HCT116 (cell line): ENCODE measurements around the gene HSPBAP1.

Source experiments
- CBX3 ChIP-seq: IDR thresholded peaks from 2 replicates; pipeline ENCODE4 v1.6.1; 2012; ENCODE audit warnings: low read depth
- CEBPB ChIP-seq: IDR thresholded peaks from 2 replicates; pipeline ENCODE4 v1.6.1; 2012; ENCODE audit warnings: low read depth
- EGR1 ChIP-seq: IDR thresholded peaks from 2 replicates; pipeline ENCODE4 v1.6.1; 2012; ENCODE audit warnings: low read depth
- EZH2 ChIP-seq: fragments of 200-600 bp; sonication (generic); IDR thresholded peaks from 2 replicates; pipeline ENCODE4 v1.6.1; 2017; ENCODE audit warnings: antibody characterized with exemption, mixed run types
- EZH2phosphoT487 ChIP-seq: fragments of 200-600 bp; IDR thresholded peaks from 2 replicates; pipeline ENCODE4 v1.6.1; 2018; ENCODE audit warnings: antibody characterized with exemption, borderline replicate concordance
- JUND ChIP-seq: IDR thresholded peaks from 2 replicates; pipeline ENCODE4 v1.6.1; 2012
- POLR2A ChIP-seq: IDR thresholded peaks from 2 replicates; pipeline ENCODE4 v1.7.0; 2011; ENCODE audit warnings: borderline replicate concordance; ENCODE audit not compliant: insufficient read depth, insufficient read length; ENCODE audit errors: extremely low read depth
- RAD21 ChIP-seq: IDR thresholded peaks from 2 replicates; pipeline ENCODE4 v1.6.1; 2012; ENCODE audit warnings: low read depth, mild to moderate bottlenecking
- SIN3A ChIP-seq: IDR thresholded peaks from 2 replicates; pipeline ENCODE4 v1.6.1; 2012; ENCODE audit warnings: low read depth
- YY1 ChIP-seq: IDR thresholded peaks from 2 replicates; pipeline ENCODE4 v1.6.1; 2011; ENCODE audit warnings: low read length, low read depth, moderate library complexity, mild to moderate bottlenecking; ENCODE audit not compliant: insufficient replicate concordance; ENCODE audit errors: extremely low read depth
- ZNF274 ChIP-seq: fragments of 200-500 bp; sonication (Bioruptor generic); IDR thresholded peaks from 2 replicates; pipeline ENCODE4 v1.6.1; 2014; ENCODE audit warnings: mild to moderate bottlenecking, low read depth, low read length, inconsistent platforms
- TF ChIP-seq, protein P1 (sequence below): IDR thresholded peaks from 2 replicates; pipeline ENCODE4 v1.6.1; 2012
- TF ChIP-seq, protein P2 (sequence below), 3 experiments: fragments of 200-600 bp in 1 of 3; sonication (generic) in 1 of 3; IDR thresholded peaks in 2 of 3; conservative IDR thresholded peaks in 1 of 3; 2 replicates each; pipeline ENCODE4 v1.5.1; 2012 to 2017; ENCODE audit warnings: low read depth in 2 of 3, low read length in 2 of 3, antibody characterized with exemption in 1 of 3, borderline replicate concordance in 1 of 3, control low read depth in 1 of 3, mild to moderate bottlenecking in 1 of 3, mixed read lengths in 1 of 3, mixed run types in 1 of 3, moderate library complexity in 1 of 3; ENCODE audit not compliant: insufficient read depth in 1 of 3
- TF ChIP-seq, protein P3 (sequence below): IDR thresholded peaks from 2 replicates; pipeline ENCODE4 v1.6.1; 2012; ENCODE audit warnings: low read depth

DNA sequence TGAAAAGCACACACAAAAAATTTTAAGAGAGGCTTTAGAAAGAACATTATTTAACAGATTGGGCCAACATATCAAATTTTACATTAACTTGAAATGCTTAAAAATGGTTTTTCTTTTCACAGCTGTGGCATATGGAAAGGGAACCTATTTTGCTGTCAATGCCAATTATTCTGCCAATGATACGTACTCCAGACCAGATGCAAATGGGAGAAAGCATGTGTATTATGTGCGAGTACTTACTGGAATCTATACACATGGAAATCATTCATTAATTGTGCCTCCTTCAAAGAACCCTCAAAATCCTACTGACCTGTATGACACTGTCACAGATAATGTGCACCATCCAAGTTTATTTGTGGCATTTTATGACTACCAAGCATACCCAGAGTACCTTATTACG, 65.4 kb downstream of the HSPBAP1 start:
- TF ChIP-seq, protein P1, sequence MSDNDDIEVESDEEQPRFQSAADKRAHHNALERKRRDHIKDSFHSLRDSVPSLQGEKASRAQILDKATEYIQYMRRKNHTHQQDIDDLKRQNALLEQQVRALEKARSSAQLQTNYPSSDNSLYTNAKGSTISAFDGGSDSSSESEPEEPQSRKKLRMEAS: no peak
- TF ChIP-seq, protein P2, sequence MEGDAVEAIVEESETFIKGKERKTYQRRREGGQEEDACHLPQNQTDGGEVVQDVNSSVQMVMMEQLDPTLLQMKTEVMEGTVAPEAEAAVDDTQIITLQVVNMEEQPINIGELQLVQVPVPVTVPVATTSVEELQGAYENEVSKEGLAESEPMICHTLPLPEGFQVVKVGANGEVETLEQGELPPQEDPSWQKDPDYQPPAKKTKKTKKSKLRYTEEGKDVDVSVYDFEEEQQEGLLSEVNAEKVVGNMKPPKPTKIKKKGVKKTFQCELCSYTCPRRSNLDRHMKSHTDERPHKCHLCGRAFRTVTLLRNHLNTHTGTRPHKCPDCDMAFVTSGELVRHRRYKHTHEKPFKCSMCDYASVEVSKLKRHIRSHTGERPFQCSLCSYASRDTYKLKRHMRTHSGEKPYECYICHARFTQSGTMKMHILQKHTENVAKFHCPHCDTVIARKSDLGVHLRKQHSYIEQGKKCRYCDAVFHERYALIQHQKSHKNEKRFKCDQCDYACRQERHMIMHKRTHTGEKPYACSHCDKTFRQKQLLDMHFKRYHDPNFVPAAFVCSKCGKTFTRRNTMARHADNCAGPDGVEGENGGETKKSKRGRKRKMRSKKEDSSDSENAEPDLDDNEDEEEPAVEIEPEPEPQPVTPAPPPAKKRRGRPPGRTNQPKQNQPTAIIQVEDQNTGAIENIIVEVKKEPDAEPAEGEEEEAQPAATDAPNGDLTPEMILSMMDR (IDR thresholded peaks at IDR 0.05 in 2 of 3, conservative IDR thresholded peaks at IDR 0.05 in 1 of 3; ENCODE audit: borderline replicate concordance in 1 of 3, insufficient read depth in 1 of 3, low read depth in 2 of 3, low read length in 2 of 3): no peak
- no peak for TF ChIP-seq YY1
- TF ChIP-seq EZH2: no peak
- TF ChIP-seq, protein P3, sequence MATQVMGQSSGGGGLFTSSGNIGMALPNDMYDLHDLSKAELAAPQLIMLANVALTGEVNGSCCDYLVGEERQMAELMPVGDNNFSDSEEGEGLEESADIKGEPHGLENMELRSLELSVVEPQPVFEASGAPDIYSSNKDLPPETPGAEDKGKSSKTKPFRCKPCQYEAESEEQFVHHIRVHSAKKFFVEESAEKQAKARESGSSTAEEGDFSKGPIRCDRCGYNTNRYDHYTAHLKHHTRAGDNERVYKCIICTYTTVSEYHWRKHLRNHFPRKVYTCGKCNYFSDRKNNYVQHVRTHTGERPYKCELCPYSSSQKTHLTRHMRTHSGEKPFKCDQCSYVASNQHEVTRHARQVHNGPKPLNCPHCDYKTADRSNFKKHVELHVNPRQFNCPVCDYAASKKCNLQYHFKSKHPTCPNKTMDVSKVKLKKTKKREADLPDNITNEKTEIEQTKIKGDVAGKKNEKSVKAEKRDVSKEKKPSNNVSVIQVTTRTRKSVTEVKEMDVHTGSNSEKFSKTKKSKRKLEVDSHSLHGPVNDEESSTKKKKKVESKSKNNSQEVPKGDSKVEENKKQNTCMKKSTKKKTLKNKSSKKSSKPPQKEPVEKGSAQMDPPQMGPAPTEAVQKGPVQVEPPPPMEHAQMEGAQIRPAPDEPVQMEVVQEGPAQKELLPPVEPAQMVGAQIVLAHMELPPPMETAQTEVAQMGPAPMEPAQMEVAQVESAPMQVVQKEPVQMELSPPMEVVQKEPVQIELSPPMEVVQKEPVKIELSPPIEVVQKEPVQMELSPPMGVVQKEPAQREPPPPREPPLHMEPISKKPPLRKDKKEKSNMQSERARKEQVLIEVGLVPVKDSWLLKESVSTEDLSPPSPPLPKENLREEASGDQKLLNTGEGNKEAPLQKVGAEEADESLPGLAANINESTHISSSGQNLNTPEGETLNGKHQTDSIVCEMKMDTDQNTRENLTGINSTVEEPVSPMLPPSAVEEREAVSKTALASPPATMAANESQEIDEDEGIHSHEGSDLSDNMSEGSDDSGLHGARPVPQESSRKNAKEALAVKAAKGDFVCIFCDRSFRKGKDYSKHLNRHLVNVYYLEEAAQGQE: no peak
- no peak for TF ChIP-seq POLR2A
- no peak for TF ChIP-seq EGR1
- TF ChIP-seq RAD21: no peak
- no peak for TF ChIP-seq ZNF274
- TF ChIP-seq JUND: no peak
- TF ChIP-seq CBX3: no peak
- no peak for TF ChIP-seq SIN3A
- TF ChIP-seq CEBPB: no peak
- no peak for TF ChIP-seq EZH2phosphoT487
